ENCODE data around the gene ERICH2. TPM values are rescaled to one million over a fixed set of nuclear protein-coding genes. Genes with fewer than 3 reads are reported as not detected.

Gene ERICH2
- total RNA-seq, 1 donor from 2014 or later = 8.5 TPM

DNA sequence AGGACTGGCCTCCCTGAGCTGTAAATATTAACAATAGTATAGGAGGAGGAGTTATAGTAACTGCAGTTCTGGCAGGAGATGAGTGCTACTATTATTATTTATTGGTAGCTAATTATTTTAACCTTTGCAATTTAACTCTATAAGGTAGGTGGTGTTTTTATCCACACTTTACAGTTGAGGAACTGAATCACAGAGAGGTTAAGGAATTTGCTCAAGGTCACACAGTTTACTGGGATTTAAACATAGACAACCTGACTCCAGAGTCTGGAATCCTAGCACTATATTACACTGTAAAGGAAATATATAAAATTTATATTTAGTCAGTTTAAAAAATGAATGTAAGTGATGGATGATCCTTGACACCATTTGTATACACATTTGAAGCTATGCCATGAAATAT lies 2.1 kb downstream of the ERICH2 start:
- H3K4me1 ChIP-seq = no peaks in the 10 kb centered on the region

DNA sequence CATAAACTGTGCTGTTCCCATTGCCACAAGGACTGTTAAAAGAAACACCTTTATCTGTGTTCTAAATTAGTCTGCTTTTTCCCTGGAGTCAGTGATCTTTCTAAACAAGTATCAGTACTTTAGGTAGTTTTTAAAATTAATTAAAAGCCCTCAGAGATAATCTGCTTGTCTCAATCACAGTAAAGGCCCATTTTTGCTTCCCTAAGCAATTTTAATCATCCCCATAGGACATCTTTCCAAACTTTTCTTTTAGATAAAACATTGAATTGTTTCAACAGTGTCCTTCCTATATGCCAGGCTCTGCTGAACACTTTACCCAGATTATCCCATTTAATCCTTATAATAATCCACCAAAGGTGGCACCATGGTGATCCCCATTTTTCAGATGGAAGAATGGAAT lies 3.9 kb downstream of the ERICH2 start:
- intact Hi-C loops (cut with DNase I) = no loop called here
- H3K9me3 ChIP-seq = no peaks in the 10 kb centered on the region
- TF ChIP-seq, protein P1, sequence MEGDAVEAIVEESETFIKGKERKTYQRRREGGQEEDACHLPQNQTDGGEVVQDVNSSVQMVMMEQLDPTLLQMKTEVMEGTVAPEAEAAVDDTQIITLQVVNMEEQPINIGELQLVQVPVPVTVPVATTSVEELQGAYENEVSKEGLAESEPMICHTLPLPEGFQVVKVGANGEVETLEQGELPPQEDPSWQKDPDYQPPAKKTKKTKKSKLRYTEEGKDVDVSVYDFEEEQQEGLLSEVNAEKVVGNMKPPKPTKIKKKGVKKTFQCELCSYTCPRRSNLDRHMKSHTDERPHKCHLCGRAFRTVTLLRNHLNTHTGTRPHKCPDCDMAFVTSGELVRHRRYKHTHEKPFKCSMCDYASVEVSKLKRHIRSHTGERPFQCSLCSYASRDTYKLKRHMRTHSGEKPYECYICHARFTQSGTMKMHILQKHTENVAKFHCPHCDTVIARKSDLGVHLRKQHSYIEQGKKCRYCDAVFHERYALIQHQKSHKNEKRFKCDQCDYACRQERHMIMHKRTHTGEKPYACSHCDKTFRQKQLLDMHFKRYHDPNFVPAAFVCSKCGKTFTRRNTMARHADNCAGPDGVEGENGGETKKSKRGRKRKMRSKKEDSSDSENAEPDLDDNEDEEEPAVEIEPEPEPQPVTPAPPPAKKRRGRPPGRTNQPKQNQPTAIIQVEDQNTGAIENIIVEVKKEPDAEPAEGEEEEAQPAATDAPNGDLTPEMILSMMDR (IDR thresholded peaks at IDR 0.05) = no peak
- H3K4me3 ChIP-seq = no peak overlapping the region
- H3K27me3 ChIP-seq (ENCODE audit: low read depth) = no peaks in the 10 kb centered on the region
- no peak for DNase-seq
- no peaks in the 10 kb centered on the region for H3K4me1 ChIP-seq
- ATAC-seq = no peak
- H3K36me3 ChIP-seq = no peaks in the 10 kb centered on the region
- no peak overlapping the region for H3K27ac ChIP-seq

More for the DNA sequence above, 2.1 kb downstream of the ERICH2 start:
- no peaks in the 10 kb centered on the region for H3K9me3 ChIP-seq
- TF ChIP-seq, protein P1 (IDR thresholded peaks at IDR 0.05) = no peak
- intact Hi-C loops (cut with DNase I) = no loop called here
- H3K4me3 ChIP-seq = peak overlapping the region; percentile 70
- DNase-seq (no peak), ATAC-seq (no peak)
- H3K27me3 ChIP-seq (ENCODE audit: low read depth) = no peaks in the 10 kb centered on the region
- no peaks in the 10 kb centered on the region for H3K36me3 ChIP-seq
- H3K27ac ChIP-seq = peak overlapping the region; percentile 4

DNA sequence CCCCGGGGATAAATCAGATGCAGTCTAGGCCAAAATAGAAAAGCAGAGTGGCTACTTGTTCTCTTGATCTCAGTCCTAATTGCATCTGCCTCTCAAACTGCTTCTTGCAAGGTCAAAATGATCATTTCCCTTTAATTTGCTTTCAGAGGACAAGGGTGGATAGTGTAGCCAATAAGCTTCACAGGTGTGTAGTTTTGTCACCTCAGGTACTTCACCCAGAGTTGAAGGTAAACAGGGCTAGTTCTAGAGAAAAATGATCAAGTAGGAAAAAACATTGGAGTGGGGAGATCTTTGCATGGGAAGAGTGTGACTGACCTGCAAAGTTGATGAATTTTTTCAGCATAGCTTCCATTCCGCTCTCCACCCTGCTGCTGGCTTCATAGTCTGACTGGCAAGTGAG lies 8.7 kb downstream of the ERICH2 start:
- Histone ChIP-seq H3K9me3 (no peaks in the 10 kb centered on the region), H3K27ac (no peak overlapping the region), H3K4me1 (no peaks in the 10 kb centered on the region), H3K4me3 (no peak overlapping the region), H3K27me3 (ENCODE audit: low read depth) (no peaks in the 10 kb centered on the region), H3K36me3 (no peaks in the 10 kb centered on the region)
- DNase-seq (no peak), ATAC-seq (peak; percentile 76 to 84)
- TF ChIP-seq, protein P1 (IDR thresholded peaks at IDR 0.05) = no peak
- intact Hi-C loops (cut with DNase I) = no loop called here

DNA sequence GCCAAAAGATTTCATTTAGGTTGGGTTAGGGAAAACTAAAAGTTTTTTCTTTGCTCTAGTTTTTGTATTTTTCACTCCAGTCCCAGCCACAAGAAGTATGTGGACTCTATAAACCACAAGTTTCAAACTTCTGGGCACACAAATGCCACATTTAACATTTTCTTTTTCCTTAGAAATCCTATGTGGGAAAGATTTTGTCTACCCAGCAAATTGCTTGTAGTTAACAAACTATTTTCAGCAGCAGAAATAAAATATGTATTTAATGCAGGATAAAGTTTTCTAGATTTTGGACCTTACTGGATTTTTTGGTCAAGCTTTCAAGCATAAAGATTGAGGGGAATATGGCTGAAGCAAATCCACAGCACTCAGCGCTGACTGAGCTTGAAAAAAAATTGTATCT lies 9.1 kb downstream of the ERICH2 start:
- H3K4me1 ChIP-seq = no peaks in the 10 kb centered on the region
- ATAC-seq (no peak), DNase-seq (no peak)
- TF ChIP-seq, protein P1 (IDR thresholded peaks at IDR 0.05) = no peak
- no peaks in the 10 kb centered on the region for H3K27me3 ChIP-seq (ENCODE audit: low read depth)
- intact Hi-C loops (cut with DNase I) = no loop called here
- H3K9me3 ChIP-seq = no peaks in the 10 kb centered on the region
- no peak overlapping the region for H3K4me3 ChIP-seq
- no peak overlapping the region for H3K27ac ChIP-seq
- H3K36me3 ChIP-seq = no peaks in the 10 kb centered on the region

DNA sequence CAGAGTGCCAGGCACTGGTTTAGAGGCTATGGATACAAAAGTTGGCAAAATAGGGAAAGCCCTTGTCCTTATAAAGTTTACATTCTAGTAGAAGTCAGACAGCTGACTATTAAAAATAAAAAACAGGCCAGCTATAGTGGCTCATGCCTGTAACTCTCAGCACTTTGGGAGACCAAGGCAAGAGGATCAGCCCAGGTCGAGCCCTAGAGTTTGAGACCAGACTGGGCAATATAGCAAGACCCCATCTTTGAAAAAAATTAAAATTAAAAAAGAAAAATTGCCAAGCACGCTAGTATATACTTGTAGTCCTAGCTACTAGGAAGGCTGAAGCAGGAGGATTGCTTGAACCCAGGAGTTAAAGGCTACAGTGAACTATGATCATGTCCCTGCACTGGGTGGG lies 12.5 kb downstream of the ERICH2 start:
- Histone ChIP-seq H3K4me3 (no peak overlapping the region), H3K27me3 (ENCODE audit: low read depth) (no peaks in the 10 kb centered on the region), H3K27ac (no peak overlapping the region), H3K4me1 (no peaks in the 10 kb centered on the region), H3K36me3 (no peaks in the 10 kb centered on the region), H3K9me3 (no peaks in the 10 kb centered on the region)
- TF ChIP-seq, protein P1 (IDR thresholded peaks at IDR 0.05) = no peak
- DNase-seq = no peak
- ATAC-seq = no peak
- intact Hi-C loops (cut with DNase I) = no loop called here

DNA sequence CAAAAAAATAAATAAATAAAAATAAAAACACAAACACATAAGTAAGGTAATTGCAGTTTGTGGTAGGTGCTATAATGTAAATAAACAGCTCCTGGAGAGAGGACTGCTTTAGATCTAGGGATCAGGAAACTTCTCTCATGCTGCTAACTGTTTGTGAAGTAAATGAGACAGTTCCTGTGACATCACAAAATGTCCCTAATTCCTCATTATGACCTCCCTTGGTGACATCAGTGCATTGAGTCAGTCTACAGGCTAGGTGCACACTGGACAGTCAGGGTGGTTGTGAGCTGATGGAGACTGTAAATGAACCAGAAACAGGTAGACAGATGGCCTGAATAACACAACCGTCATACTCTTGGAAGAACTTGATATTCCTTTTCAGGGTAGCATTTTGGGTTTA lies 13.4 kb downstream of the ERICH2 start:
- no peak overlapping the region for H3K27ac ChIP-seq
- ATAC-seq = no peak
- intact Hi-C loops (cut with DNase I) = no loop called here

More for the DNA sequence above, 13.4 kb downstream of the ERICH2 start:
- no peaks in the 10 kb centered on the region for H3K27me3 ChIP-seq (ENCODE audit: low read depth)
- no peak overlapping the region for H3K4me3 ChIP-seq
- H3K4me1 ChIP-seq = no peaks in the 10 kb centered on the region
- H3K9me3 ChIP-seq = no peaks in the 10 kb centered on the region
- TF ChIP-seq, protein P1 (IDR thresholded peaks at IDR 0.05) = no peak
- no peak for DNase-seq
- no peaks in the 10 kb centered on the region for H3K36me3 ChIP-seq
